Measurements from ENCODE around the gene NPRL2. TPM values are rescaled to one million over a fixed set of nuclear protein-coding genes. Genes with fewer than 3 reads are reported as not detected.

NPRL2 gene
- total RNA-seq, 1 donor from 2014 or later: 19.0 TPM

DNA sequence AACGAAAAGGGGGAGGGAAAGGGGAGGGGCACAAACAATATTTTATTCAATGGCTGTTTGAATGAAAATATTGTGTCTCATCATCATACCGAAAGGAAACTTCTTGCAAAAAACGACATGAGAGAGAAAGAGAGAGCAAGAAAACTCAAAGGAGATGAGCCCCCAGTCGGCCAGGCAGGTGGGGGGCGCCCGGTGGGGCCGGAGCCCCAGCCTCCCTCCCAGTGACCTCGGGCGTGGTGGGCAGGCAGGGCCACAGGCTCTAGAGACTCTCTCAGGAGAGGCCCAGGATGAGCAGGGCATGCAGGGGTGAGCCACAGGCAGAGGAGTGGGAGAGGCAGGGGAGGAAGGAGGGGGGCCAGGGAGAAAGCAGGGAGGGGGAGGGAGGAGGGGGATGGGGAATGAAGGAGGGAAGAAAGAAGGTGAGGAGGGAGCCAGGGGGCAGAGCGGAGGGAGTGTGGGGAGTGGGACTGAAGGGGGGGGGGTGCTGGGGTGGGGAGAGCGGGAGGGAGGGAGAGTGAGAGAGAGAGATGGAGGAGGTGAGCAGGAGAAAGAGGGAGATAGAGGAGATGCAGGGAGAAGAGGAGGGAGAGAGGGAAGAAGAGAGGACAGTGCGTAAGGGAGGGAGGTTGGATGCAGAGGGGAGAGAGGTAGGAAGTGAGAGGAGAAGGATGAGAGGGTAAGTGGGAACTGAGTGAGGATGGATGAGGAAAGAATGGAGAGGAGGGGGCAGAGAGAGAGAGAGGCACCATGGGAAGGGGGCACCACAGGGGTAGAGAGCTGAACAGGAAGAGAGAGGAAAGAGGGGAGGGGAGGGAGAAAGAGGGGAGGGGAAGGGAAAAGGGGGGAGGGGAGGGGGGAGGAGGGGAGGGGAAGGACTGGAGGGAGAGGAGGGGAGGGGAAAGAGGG, 22.8 kb upstream of the NPRL2 start:
- DNase-seq: no peak

DNA sequence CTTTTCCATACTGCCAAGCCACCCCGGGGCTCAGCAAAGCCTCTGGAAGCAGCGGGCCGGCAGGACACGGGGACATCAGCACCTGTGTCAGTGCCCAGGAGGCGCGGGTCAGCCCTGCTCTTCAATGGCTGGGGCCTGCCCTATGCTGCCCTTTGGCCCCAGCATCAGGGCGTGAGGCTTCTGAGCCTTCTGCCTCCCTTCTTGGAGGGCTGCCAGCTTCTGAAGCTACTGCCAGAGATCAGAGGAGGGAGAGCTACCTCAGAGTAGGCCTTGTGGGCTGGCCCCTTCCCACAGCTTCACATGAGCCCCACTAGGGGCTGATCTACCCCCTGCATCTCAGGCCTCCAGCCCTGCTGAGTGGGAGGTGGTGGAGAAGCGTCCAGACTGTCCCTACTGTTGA, 21.8 kb upstream of the NPRL2 start:
- DNase-seq: no peak

DNA sequence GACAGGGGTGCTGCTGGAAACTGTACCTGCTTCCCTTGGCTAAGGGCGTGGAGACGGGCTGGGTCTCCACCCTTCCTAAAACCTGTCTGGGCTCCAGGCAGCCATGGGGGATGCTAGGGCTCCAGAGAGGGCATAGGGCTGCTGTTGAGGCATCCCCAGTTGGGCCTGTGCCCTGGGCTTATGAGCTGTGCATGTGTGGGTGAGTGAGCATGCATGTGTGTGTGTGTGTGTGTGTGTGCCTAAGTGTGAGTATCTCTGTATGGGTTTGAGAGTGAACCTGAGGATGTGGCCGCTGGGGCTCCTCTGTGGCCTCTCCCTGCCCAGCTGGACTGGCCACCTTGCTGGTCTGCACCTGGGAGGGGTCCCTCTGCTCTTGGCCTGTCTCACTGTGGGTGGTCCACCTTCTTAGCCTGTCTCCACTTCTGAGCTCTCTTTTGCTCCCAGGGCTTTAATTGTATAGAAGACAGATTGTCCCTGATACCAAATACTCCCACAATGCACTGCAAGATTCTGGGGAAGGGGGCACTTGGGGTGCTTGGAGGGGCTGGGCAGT, 20.6 kb upstream of the NPRL2 start:
- peak; percentile 23 for DNase-seq

DNA sequence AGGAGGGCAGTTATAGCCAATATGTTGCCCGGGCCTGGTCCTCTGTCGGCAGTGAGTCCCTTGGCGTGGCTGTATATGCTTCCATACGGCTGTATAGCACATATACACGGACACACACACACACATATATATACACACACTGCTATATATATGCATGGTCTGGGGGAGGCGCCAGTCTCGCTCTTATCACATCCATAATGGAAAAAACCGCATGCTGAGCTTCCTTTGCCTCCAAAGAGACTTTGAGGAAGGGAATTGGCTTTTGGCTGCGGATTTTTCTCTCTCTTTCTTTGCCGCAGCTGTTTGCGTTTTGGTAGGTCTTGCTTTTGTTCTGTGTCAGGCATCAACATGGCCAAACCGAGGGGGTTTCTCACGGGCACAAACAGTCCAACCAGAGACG, 20.0 kb upstream of the NPRL2 start:
- peak; percentile 23 for DNase-seq

DNA sequence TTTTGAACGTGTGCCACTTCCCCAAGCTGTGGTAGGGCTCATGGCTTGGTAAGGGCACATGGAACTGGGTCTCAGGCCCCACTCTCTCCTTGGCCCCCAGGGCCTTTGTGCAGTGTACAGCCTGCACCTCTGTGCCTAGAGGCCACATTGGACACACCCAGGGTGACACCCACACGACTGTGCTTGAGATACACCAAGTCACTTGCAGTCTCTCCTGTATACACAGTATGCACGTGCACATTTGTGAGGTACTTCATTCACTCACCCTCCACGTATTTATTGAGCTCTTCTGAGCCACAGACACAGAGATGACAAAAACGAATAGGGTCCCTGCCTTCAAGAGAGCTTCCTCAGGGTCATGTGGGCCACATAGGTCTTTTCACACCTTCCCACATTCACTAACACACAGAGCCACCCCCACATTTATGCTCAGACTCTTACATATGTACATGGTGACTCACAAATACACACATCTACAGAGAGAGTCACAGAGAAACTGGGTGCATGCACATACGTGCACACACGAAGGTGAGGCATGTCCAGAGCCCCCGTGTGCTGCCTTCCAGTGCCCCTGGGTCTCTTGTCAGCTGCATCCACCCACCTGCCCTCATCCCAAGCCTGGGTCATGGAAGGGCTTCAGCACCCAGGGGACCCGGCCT, 18.6 kb upstream of the NPRL2 start:
- no peak for DNase-seq

DNA sequence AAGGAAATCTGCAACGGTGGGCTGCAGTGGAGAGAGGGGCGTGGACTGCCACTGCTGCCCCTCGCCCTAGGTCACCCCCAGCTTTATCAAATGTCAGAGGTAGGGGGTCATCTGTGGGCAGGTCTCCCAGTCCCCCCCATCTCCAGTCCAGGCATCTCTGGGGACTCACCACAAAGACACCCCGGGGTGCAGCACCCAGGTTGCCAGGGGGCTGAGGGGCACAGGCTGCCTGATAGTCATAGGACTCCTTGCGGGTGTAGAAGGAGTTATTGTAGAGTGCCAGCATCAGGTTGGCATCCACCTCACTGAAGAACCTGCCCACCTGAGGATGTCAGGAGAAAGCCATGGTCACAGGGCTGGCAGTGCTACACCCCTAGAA, 15.3 kb upstream of the NPRL2 start:
- no peak for DNase-seq

DNA sequence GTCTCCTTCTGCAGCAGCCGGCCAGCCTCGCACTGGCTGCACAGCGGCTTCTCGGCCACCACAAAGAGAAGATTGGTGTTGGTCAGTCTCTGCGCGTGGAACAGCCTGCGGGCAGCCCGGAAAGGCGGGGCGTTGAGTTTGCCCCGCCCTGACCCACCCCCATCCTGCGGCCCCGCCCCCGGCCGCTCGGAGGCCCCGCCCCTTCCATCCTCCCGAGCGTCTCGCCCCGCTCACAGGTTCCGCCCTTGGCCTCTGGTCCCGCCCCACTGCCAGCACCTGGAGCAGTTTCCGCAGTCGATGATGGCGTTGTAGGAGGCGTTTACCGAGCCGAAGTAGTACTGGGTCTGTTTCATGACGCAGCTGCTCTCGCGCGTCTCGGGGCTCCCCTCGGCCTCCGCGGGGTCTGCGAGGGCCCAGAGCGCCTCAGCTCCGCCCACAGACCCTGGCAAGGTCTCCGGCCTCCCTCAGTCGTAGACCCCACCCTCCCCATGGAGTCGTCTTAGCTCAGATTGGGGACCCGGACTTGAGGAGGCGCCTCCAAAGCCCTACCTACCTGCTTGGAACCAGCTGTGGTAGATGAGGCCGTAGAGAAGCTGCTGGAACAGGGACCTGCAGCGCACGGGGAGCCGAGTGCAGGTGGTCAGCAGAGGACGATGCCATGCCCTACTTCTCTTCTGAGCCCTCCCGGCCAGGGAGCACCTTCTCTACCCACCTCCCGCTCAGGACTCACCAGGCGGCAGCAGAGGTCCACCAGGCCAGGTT, 14.7 kb upstream of the NPRL2 start:
- peak; percentile 69 for DNase-seq

DNA sequence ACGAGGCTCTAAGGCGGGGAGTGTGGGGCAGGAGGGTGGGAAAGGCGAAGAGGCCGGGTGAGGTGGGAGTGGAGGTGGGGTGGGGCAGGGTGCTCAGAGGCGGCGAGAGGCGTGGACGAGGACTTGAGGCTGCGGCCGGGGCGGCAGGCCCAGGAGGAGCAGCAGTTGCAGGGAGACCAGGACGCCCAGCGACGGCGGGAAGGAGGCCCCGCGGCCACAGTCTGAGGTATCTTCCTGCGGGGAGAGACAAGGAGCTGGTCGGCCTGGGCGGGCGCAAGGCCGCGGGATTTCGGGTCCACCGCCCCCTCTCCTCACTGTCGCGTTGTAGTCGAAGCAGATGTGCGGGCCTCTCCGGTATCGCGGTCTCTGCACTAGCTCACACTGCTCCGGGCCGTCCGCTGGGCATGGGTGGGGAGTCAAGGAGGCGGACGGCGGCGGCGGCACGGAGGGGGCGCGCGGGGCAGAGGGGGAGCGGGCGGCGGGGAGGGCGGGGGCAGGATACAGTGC, 14.1 kb upstream of the NPRL2 start:
- DNase-seq: no peak

DNA sequence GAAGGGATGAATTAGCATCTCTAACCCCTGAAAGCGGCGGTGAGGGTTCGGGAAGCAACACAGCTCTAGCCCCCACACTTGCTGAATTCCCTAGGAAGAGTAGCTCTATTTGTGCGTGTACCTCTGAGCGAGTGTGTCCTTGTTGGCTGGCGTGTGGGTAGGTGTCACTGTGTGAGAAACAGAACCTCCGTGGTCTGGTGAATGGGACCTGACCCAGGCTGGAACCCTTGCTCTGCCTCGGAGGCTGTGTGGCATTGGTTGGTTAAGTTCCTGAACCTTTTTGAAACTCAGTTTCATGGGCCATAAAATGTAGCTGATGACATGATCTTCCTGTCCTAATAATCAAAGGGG, 9.2 kb upstream of the NPRL2 start:
- no peak for DNase-seq

DNA sequence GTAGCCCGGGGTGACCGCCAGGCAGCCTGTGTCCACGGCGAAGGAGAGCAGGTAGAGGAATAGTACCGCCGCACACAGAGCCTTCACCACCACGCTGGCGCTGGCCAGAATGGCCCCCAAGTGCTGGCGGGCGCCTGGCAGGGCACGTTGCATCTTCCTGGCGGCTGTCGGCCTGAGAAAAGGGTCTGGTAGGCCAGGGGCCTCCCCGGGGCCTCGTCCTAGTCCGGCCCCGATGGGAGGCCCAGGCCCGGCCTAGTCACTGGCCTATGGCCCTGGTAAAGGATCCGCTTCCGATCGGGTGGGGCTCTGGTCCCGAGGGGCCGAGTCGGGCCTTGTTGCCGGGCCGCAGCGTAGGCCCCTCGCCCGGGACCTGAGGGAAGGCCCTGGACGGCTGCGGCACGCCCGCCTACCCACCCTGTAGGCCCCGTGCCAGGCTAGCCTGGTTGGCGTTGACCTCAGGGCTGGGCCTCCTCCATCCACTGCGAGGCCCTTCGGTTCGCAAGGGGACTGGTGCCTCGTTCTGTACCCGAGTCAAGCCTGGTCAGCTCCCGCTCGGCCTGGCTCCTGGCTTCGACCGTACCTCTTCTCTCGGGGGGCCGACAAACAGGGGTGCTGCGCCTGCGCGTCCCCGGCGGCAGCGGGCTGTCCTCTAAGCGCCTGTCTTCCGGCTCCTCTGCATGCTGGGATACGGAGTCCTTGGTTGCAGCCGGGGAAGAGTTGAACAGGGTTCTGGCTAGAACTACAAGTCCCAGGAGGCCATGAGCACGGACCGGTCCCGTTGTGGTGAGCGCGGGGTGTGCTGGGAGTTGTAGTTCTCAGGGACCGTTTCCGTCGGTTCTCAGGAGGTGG, 8.6 kb upstream of the NPRL2 start, which contains the start of gene TMEM115:
TSS of gene TMEM115 (minus strand) at position 611 of the 849 bp plus-strand sequence. CDS start at position 153, 458 bp downstream.
- DNase-seq: peak; percentile 99

DNA sequence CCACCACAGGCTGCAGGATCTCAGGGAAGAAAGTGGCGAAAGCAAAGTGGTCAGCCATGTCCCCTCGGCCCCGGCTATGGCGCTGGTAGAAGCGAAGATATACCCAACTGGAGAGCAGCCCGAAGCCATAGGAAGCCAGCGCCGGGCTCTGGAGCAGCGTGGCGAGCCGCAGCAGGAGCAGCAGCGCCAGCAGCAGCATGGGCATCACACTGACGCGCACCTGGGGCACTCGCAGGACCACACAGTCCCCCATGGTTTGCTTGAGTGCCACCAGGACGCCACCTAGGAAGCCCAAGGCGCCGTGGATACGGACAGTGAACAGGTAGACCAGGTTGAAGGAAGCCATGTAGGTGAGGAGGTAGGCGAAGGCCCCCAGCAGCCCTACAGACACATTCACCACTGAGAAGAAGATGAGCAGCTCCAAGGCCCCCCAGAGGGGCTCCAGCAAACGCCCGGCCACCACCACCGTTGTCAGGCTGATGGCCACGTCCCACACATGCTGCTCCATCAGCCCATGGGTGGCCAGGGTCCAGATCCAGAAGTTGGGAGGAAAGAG, 7.9 kb upstream of the NPRL2 start:
- no peak for DNase-seq

DNA sequence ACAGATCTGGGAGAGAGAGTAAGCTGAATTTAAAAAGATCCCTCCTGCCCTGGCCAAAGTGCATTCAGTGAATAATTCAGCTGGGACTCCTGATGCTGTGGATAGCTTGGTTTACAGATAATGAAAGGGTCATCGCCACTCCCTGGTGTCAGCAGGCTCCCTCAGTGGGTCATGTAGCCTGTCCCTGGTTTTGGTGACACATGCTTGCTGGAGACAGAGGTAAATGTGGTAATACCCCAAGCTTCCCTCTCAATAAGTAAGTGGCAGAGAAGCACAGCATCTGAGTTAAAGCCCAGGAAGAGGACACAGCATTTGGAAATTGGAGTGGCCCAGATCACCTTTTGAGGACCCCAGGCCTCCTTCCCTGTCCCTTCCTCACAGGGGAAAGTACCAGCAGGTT, 6.9 kb upstream of the NPRL2 start:
- no peak for DNase-seq

DNA sequence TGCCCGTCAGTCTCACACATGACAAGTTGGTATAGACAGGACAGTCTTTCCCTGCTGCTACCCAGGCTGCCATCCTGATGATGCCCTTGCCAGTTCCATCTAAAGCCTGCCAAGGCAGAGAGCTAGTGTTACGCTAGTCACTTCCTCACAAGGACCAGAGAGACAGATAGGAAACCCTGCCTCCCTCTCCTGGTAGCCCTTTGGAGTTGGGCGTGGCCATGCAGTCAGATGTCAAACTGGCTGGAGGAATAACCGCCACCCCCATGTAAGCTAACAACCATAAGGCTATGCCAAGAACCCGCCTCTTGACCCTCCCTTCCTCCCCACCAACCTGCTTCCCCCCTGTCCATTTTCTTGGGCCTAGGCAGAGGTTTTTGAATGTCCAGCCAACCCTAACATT, 6.0 kb upstream of the NPRL2 start:
- DNase-seq: no peak

DNA sequence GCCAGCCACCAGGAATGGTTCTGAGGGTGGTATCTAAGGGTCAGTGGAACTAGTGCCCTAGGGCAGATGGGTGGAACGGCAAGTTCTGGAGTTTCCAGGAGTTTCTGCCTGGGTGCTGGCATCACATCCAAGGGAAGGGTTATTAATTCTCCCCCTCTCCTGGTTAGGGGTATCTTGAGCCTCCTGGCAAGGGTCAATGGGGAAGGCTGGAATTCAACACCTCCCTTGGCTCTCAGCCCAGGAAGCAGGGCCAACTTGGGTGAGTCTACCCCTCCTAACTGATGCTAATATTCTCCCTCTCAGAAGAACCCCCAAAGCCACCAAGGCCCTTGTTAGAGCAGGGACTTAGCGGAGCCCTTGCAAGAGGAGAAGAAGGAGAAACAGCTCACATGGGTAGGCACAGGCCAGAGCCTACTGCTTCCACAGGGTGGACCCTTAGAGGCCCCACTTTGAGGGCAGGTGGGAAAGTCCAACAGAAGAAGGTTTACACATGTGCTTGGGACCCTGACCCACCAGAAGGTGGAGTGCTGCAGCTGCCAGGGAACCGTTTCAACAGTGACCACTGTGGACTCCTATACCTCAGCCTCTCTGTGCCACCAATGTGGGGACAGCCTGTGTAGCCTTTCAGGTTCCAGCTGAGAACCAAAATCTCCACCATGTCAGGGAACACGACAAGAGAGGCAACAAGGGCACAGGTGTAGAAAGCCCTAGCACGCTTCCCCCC, 5.4 kb upstream of the NPRL2 start:
- DNase-seq: no peak

DNA sequence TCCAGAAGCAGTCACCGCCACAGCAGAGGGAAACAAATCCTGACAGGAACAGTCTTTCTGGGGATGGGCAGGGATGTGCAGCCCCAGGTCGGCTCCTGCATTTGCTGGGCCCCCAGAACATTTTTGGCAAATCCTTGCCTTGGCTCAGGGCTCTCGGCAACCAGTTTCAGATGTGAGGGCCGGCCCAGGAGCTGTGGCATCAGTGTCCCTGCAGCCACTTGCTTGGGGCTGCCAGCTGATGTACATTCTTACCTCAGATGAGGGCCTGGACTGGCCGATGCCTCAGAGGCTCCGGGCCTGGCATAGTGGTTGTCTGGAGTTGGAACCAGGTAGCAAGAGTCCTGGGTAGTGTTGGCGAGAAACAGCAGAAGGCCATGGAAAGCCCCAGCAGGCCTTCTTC, 4.3 kb upstream of the NPRL2 start:
- no peak for DNase-seq

DNA sequence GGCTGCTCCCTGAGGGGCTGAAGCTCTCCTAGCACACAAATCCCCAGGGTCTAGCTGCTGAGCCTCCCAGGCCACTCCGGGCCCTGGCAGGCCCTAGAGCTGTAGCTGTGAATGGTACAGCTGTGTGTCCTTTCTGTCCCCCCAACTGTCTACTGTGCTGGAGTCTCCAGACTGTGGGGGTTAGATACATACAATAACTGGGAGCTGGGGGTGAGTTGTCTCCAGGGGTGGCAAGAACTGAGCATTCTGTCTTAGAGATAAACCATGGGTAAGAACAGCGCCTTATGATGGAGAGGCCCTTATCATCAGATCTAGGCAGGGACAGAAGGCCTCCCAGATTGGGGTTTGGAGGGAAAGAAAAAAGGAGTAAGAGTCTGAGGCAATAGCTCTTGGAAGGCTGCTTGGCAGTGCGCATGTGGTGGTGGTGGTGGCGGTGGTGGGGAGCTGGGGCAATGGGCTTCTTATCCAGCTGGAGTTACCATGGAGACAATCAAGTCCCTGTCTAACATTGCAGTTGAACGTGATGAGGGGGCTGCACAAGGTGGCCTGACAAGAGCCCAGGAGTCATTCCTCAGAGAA, 3.7 kb upstream of the NPRL2 start:
- no peak for DNase-seq

DNA sequence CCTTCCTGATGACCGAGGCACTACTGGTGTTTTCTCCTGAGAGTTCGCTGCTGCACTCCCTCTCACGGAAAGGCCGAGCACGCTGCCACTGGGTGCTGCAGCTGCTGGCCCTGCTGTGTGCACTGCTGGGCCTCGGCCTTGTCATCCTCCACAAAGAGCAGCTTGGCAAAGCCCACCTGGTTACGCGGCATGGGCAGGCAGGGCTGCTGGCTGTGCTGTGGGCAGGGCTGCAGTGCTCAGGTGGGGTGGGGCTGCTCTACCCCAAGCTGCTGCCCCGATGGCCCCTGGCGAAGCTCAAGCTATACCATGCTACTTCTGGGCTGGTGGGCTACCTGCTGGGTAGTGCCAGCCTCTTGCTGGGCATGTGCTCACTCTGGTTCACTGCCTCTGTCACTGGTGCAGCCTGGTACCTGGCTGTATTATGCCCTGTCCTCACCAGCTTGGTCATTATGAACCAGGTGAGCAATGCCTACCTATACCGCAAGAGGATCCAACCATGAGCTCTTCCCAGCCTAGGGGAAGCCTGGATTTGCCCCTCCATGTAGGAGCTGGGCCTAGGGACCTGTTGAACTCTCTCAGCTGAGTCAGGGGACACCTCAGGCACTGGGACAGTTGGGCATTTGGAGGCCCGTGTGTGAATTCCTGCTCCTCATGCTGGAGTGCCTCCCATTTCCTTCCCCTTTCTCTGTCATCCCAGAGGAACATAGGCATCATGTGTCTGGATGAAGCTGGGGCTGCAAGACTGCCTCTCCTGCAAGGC, 2.9 kb upstream of the NPRL2 start:
- no peak for DNase-seq

DNA sequence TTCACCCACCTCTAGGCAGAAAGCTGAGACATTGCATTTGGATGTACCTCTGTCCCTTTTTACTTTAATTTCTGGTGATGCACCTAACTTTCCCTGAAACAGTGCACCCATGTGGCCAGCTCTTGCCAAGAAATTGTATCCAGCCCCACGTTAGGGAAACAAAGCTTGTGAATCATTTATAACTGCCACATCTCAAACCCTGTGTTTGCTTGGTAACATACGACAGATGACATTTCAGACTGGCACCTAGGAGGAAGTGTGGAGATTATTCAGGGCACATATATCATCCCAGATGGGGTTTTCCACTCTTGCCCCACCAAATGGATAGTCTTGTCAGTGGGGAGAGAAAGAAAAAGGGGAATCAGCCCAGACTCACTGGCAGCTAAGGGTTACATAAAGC, 2.2 kb upstream of the NPRL2 start:
- no peak for DNase-seq

DNA sequence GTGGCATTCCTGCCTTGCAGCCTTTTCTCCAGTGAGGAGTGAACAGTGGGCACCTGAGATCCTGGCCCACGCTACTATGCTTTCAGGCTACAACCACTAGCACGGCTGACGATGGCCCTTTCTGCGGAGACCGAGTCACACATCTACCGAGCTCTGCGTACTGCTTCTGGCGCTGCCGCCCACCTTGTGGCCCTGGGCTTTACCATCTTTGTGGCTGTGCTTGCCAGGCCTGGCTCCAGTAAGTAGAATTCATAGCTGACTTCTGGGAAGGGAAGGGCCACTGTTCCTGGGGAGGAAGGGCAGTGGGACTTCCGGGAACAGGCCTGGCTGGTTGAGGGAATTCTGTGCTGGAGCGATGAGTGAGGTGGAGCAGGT, 735 bp upstream of the NPRL2 start:
- DNase-seq: no peak

DNA sequence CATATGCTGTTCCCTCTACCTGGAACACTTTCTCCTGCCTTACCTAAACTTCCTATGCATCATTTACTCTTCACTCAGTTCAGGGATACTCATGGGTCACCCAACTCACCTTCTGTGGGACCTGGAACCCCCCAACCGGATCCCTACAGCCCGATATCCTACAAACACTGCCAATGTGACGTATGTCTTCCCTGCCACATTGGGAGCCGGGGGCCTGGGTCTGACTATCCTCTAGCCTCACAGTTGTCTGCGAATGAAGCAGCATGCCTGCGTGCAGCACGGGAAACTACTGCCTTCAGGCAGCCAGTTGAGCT, 405 bp downstream of the NPRL2 start:
- no peak for DNase-seq
